Activated CD4-positive, alpha-beta T cell treated with anti-CD3 and anti-CD28 coated beads for 36 hours (primary cell): ENCODE measurements around the gene DDC. TPM values are rescaled to one million over a fixed set of nuclear protein-coding genes. Genes with fewer than 3 reads are reported as not detected.

Experiments used
- ATAC-seq: fragments of 200-7000 bp; cut with Tn5 transposase; one replicate; pipeline ENCODE4 v1.10.0; 2021; ENCODE audit warnings: mild to moderate bottlenecking, moderate library complexity
- CTCF ChIA-PET: fragments of 350-600 bp; sonication (Branson Sonifier 250); formaldehyde crosslinking; loops from one replicate; lab custom pipeline; 2021; ENCODE audit warnings: antibody characterized with exemption; lab: Charles Lee
- POLR2A ChIA-PET: fragments of 350-600 bp; sonication (Branson Sonifier 250); formaldehyde crosslinking; loops from one replicate; lab custom pipeline; 2021; ENCODE audit warnings: antibody characterized with exemption, inconsistent platforms; lab: Charles Lee
- DNase-seq: peaks from one replicate; pipeline ENCODE4 v3.0.0-alpha.2; 2020
- H3K27ac Mint-ChIP-seq: one replicate; pipeline ENCODE4 v1.8.0; 2021; ENCODE audit warnings: mixed read lengths
- H3K27me3 Mint-ChIP-seq: one replicate; pipeline ENCODE4 v1.8.0; 2021; ENCODE audit warnings: mixed read lengths
- H3K36me3 Mint-ChIP-seq: one replicate; pipeline ENCODE4 v1.8.0; 2021; ENCODE audit warnings: low read depth, mixed read lengths
- H3K4me1 Mint-ChIP-seq: one replicate; pipeline ENCODE4 v1.8.0; 2021; ENCODE audit warnings: mixed read lengths
- H3K4me3 Mint-ChIP-seq: one replicate; pipeline ENCODE4 v1.8.0; 2021; ENCODE audit warnings: mild to moderate bottlenecking, moderate library complexity, mixed read lengths
- H3K9me3 Mint-ChIP-seq: one replicate; pipeline ENCODE4 v1.8.0; 2021; ENCODE audit warnings: low read depth, mixed read lengths
- intact Hi-C, 2 experiments: fragments of 100-400 bp; cut with DNase I in 1 of 2; cut with micrococcal nuclease in 1 of 2; formaldehyde crosslinking; loops; one replicate each; pipeline versions ENCODE4 v1.14.2 to v1.15.1; 2022 to 2024; cut with DNase I, micrococcal nuclease
- total RNA-seq, 2 experiments: library from RNA; stranded (reverse); gene quantifications; one replicate each; pipeline ENCODE4 v1.2.3, GENCODE V29; 2021

Gene DDC
- total RNA-seq, 2 experiments from 2014 or later = 0.28 to 0.53 TPM

GRCh38 chr7:50598460-50599343 lies 33.5 kb upstream of the DDC start:
- DNase-seq = no peak
- no peak overlapping the region for H3K4me3 Mint-ChIP-seq
- H3K27ac Mint-ChIP-seq = no peak overlapping the region
- no peaks in the 10 kb centered on the region for H3K36me3 Mint-ChIP-seq
- no peaks in the 10 kb centered on the region for H3K9me3 Mint-ChIP-seq
- no peak for ATAC-seq
- CTCF ChIA-PET = interaction anchor here (0.7 to 1.9 kb wide), 7 partner anchors 9 to 542 kb away, joined by 3 to 6 read pairs (median 4); no protein-coding TSS in a partner anchor
- H3K27me3 Mint-ChIP-seq = no peaks in the 10 kb centered on the region
- POLR2A ChIA-PET = no interaction called here
- peaks cover 16% of the 10 kb centered on the region for H3K4me1 Mint-ChIP-seq
- intact Hi-C loops = loop anchor here (5.0 kb wide), 3 partner anchors 64 to 234 kb away; no protein-coding TSS in a partner anchor

- Mint-ChIP-seq H3K27me3 (peaks cover 3% of the 10 kb centered on the region), H3K36me3 (no peaks in the 10 kb centered on the region)
- intact Hi-C loops = loop anchor here (5.0 kb wide), 3 partner anchors 64 to 236 kb away; no protein-coding TSS in a partner anchor
Observed at GRCh38 chr7:50596484-50596883, 31.3 kb upstream of the DDC start.

GRCh38 chr7:50595491-50596102 lies 30.4 kb upstream of the DDC start:
- DNase-seq (peak; percentile 41), ATAC-seq (peak; percentile 55)
- intact Hi-C loops = loop anchor here (1.0 to 5.0 kb wide), 7 partner anchors 13 to 237 kb away; no protein-coding TSS in a partner anchor
- CTCF ChIA-PET = interaction anchor here (1.8 kb wide), 1 partner anchor 21 kb away, joined by 5 read pairs; no protein-coding TSS in a partner anchor
- H3K4me3 Mint-ChIP-seq = no peak overlapping the region
- peaks cover 16% of the 10 kb centered on the region for H3K4me1 Mint-ChIP-seq
- no peaks in the 10 kb centered on the region for H3K9me3 Mint-ChIP-seq
- peaks cover 3% of the 10 kb centered on the region for H3K27me3 Mint-ChIP-seq
- no peaks in the 10 kb centered on the region for H3K36me3 Mint-ChIP-seq
- POLR2A ChIA-PET = interaction anchor here (1.0 kb wide), 1 partner anchor 9 kb away, joined by 4 read pairs; no protein-coding TSS in a partner anchor
- no peak overlapping the region for H3K27ac Mint-ChIP-seq

More at GRCh38 chr7:50596484-50596883, 31.3 kb upstream of the DDC start:
- DNase-seq (no peak), ATAC-seq (no peak)
- CTCF ChIA-PET = interaction anchor here (1.8 kb wide), 1 partner anchor 20 kb away, joined by 5 read pairs; no protein-coding TSS in a partner anchor
- H3K27ac Mint-ChIP-seq = no peak overlapping the region
- peaks cover 16% of the 10 kb centered on the region for H3K4me1 Mint-ChIP-seq
- H3K9me3 Mint-ChIP-seq = no peaks in the 10 kb centered on the region
- no peak overlapping the region for H3K4me3 Mint-ChIP-seq
- POLR2A ChIA-PET = interaction anchor here (1.0 kb wide), 1 partner anchor 10 kb away, joined by 4 read pairs; no protein-coding TSS in a partner anchor

- Mint-ChIP-seq H3K4me1 (peaks cover 16% of the 10 kb centered on the region), H3K9me3 (no peaks in the 10 kb centered on the region), H3K27ac (peak overlapping the region; percentile 33), H3K4me3 (no peak overlapping the region), H3K27me3 (peaks cover 5% of the 10 kb centered on the region), H3K36me3 (no peaks in the 10 kb centered on the region)
- ChIA-PET POLR2A (no interaction called here), CTCF (interaction anchor here (0.9 to 1.5 kb wide), 2 partner anchors 21 to 236 kb away, joined by 3 to 5 read pairs; no protein-coding TSS in a partner anchor)
- intact Hi-C loops = loop anchor here (1.0 to 5.0 kb wide), 7 partner anchors 13 to 237 kb away; no protein-coding TSS in a partner anchor
- ATAC-seq = peak; percentile 81
- peak; percentile 18 for DNase-seq
Observed at GRCh38 chr7:50594734-50595485, 29.7 kb upstream of the DDC start.

GRCh38 chr7:50594136-50594535 lies 28.9 kb upstream of the DDC start:
- Mint-ChIP-seq H3K9me3 (no peaks in the 10 kb centered on the region), H3K4me1 (peaks cover 16% of the 10 kb centered on the region), H3K36me3 (no peaks in the 10 kb centered on the region), H3K4me3 (no peak overlapping the region), H3K27me3 (peaks cover 5% of the 10 kb centered on the region), H3K27ac (no peak overlapping the region)
- intact Hi-C loops = loop anchor here (2.0 kb wide), 2 partner anchors 39 to 63 kb away; no protein-coding TSS in a partner anchor
- CTCF ChIA-PET = interaction anchor here (0.5 to 1.5 kb wide), 7 partner anchors 15 to 236 kb away, joined by 3 to 5 read pairs (median 4); no protein-coding TSS in a partner anchor
- POLR2A ChIA-PET = no interaction called here
- ATAC-seq (no peak), DNase-seq (no peak)

GRCh38 chr7:50592940-50593339 lies 27.7 kb upstream of the DDC start:
- peaks cover 7% of the 10 kb centered on the region for H3K27me3 Mint-ChIP-seq
- no peak overlapping the region for H3K27ac Mint-ChIP-seq
- ChIA-PET POLR2A (no interaction called here), CTCF (interaction anchor here (0.6 kb wide), 1 partner anchor 26 kb away, joined by 3 read pairs; no protein-coding TSS in a partner anchor)
- no peaks in the 10 kb centered on the region for H3K9me3 Mint-ChIP-seq
- ATAC-seq (no peak), DNase-seq (no peak)
- no peak overlapping the region for H3K4me3 Mint-ChIP-seq
- intact Hi-C loops = no loop called here
- no peaks in the 10 kb centered on the region for H3K36me3 Mint-ChIP-seq
- peaks cover 16% of the 10 kb centered on the region for H3K4me1 Mint-ChIP-seq

- no peak for DNase-seq
- no peak overlapping the region for H3K27ac Mint-ChIP-seq
- ChIA-PET POLR2A (no interaction called here), CTCF (no interaction called here)
- intact Hi-C loops = no loop called here
- no peak overlapping the region for H3K4me3 Mint-ChIP-seq
- ATAC-seq = no peak
- peaks cover 12% of the 10 kb centered on the region for H3K27me3 Mint-ChIP-seq
- H3K4me1 Mint-ChIP-seq = peaks cover 16% of the 10 kb centered on the region
- H3K9me3 Mint-ChIP-seq = no peaks in the 10 kb centered on the region
- H3K36me3 Mint-ChIP-seq = no peaks in the 10 kb centered on the region
Observed at GRCh38 chr7:50591480-50592438, 26.6 kb upstream of the DDC start.

GRCh38 chr7:50591098-50591479 lies 25.9 kb upstream of the DDC start:
- no peaks in the 10 kb centered on the region for H3K9me3 Mint-ChIP-seq
- H3K36me3 Mint-ChIP-seq = no peaks in the 10 kb centered on the region
- ATAC-seq = no peak
- intact Hi-C loops = no loop called here
- H3K27me3 Mint-ChIP-seq = peaks cover 12% of the 10 kb centered on the region
- no peak for DNase-seq
- H3K27ac Mint-ChIP-seq = no peak overlapping the region
- ChIA-PET POLR2A (no interaction called here), CTCF (interaction anchor here (0.9 kb wide), 1 partner anchor 45 kb away, joined by 4 read pairs; no protein-coding TSS in a partner anchor)
- no peak overlapping the region for H3K4me3 Mint-ChIP-seq
- peaks cover 16% of the 10 kb centered on the region for H3K4me1 Mint-ChIP-seq

GRCh38 chr7:50590535-50590934 lies 25.3 kb upstream of the DDC start:
- CTCF ChIA-PET = interaction anchor here (0.8 to 0.9 kb wide), 2 partner anchors 11 to 45 kb away, joined by 4 read pairs; no protein-coding TSS in a partner anchor
- ATAC-seq (no peak), DNase-seq (no peak)
- Mint-ChIP-seq H3K36me3 (no peaks in the 10 kb centered on the region), H3K27me3 (peaks cover 13% of the 10 kb centered on the region), H3K27ac (no peak overlapping the region), H3K4me1 (peaks cover 14% of the 10 kb centered on the region), H3K4me3 (no peak overlapping the region), H3K9me3 (no peaks in the 10 kb centered on the region)
- POLR2A ChIA-PET = interaction anchor here (0.6 kb wide), 1 partner anchor 100 kb away, joined by 6 read pairs; no protein-coding TSS in a partner anchor
- intact Hi-C loops = no loop called here

- intact Hi-C loops = no loop called here
- ATAC-seq = no peak
- ChIA-PET POLR2A (no interaction called here), CTCF (interaction anchor here (0.8 to 2.4 kb wide), 4 partner anchors 9 to 572 kb away, joined by 3 to 6 read pairs (median 4); no protein-coding TSS in a partner anchor)
- H3K27ac Mint-ChIP-seq = no peak overlapping the region
- no peak for DNase-seq
- H3K36me3 Mint-ChIP-seq = no peaks in the 10 kb centered on the region
- peaks cover 3% of the 10 kb centered on the region for H3K4me1 Mint-ChIP-seq
- H3K27me3 Mint-ChIP-seq = peaks cover 14% of the 10 kb centered on the region
- no peak overlapping the region for H3K4me3 Mint-ChIP-seq
- H3K9me3 Mint-ChIP-seq = no peaks in the 10 kb centered on the region
Observed at GRCh38 chr7:50589364-50589763, 24.2 kb upstream of the DDC start.
